K562 (cell line): ENCODE measurements around the gene C2CD2L. TPM values are rescaled to one million over a fixed set of nuclear protein-coding genes. Genes with fewer than 3 reads are reported as not detected.

ENCODE experiments used
- HDAC8 ChIP-seq: fragments of 450-650 bp; IDR thresholded peaks from 2 replicates; pipeline ENCODE4 v1.6.1; 2016; ENCODE audit warnings: mild to moderate bottlenecking, missing genetic modification characterization, moderate library complexity, missing compliant biosample characterization
- MAZ ChIP-seq, 2 experiments: fragments of 450-650 bp in 1 of 2; sonication (generic) in 1 of 2; formaldehyde crosslinking; IDR thresholded peaks in 1 of 2; conservative IDR thresholded peaks in 1 of 2; 2 replicates each; pipeline versions ENCODE4 v1.4.0 to v1.5.0; 2020; ENCODE audit warnings: mild to moderate bottlenecking in 1 of 2, missing genetic modification reagents in 1 of 2
- NFIC ChIP-seq: fragments of 450-650 bp; IDR thresholded peaks from 2 replicates; pipeline ENCODE4 v1.6.1; 2017; ENCODE audit warnings: mild to moderate bottlenecking, inconsistent platforms
- RBBP5 ChIP-seq: fragments of 200-600 bp; sonication (generic); IDR thresholded peaks from 2 replicates; pipeline ENCODE4 v1.6.1; 2012; ENCODE audit warnings: borderline replicate concordance, mild to moderate bottlenecking, low read length, control low read depth, inconsistent platforms; ENCODE audit not compliant: insufficient read depth, poor library complexity, severe bottlenecking
- ZNF785 ChIP-seq: fragments of 250-450 bp; sonication (Bioruptor Pico); IDR thresholded peaks from 2 replicates; pipeline ENCODE4 v1.4.0; 2020; ENCODE audit warnings: mild to moderate bottlenecking
- polyA plus RNA-seq, 8 experiments: library from polyadenylated mRNA; depleted of rRNA in 4 of 8; stranded (reverse) in 5 of 8; unstranded in 3 of 8; fragments of >200 nt; fragmentation: Nextera tagmentation in 2 of 8; fragmentation: Illumina TruSeq in 1 of 8; extraction: Ambion mirVana in 2 of 8; extraction: Trizol in 1 of 8; gene quantifications; 2 replicates each; pipeline versions ENCODE4 v1.2.1 to v1.2.3, GENCODE V29; 2011 to 2014; ENCODE audit warnings: inconsistent platforms in 1 of 8, missing spikeins in 1 of 8
- total RNA-seq, 7 experiments: library from RNA; depleted of rRNA in 6 of 7; stranded (reverse); fragments of >200 nt in 6 of 7; fragmentation: Illumina TruSeq in 2 of 7; extraction: Trizol in 2 of 7; gene quantifications; 2 replicates each; pipeline versions ENCODE4 v1.2.1 to v1.2.3, GENCODE V29; 2011 to 2021; ENCODE audit warnings: low replicate concordance in 1 of 7
- TF ChIP-seq, protein P1 (sequence below): conservative IDR thresholded peaks from 2 replicates; pipeline ENCODE4 v1.6.1; 2011; ENCODE audit warnings: low read depth, mild to moderate bottlenecking, low read length; ENCODE audit not compliant: control insufficient read depth
- TF ChIP-seq, protein P2 (sequence below): fragments of 450-650 bp; IDR thresholded peaks from 2 replicates; pipeline ENCODE4 v1.6.1; 2016; ENCODE audit warnings: low read depth
- TF ChIP-seq, protein P3 (sequence below): fragments of 450-650 bp; conservative IDR thresholded peaks from 2 replicates; pipeline ENCODE4 v1.6.1; 2016; ENCODE audit warnings: missing genetic modification characterization, low read depth, mild to moderate bottlenecking, missing compliant biosample characterization, moderate library complexity
- TF ChIP-seq, protein P4 (sequence below): fragments of 200-800 bp; sonication (Bioruptor generic); IDR thresholded peaks from 2 replicates; pipeline ENCODE4 v1.6.1; 2017; ENCODE audit warnings: missing genetic modification characterization, missing compliant biosample characterization

Gene C2CD2L
- total and polyA plus RNA-seq, 9 of the 15 experiments (the other 6 are each of a cell fraction or from before 2014, with no cell fraction given), result 0.66 to 41.2 (median 14.8) TPM

DNA sequence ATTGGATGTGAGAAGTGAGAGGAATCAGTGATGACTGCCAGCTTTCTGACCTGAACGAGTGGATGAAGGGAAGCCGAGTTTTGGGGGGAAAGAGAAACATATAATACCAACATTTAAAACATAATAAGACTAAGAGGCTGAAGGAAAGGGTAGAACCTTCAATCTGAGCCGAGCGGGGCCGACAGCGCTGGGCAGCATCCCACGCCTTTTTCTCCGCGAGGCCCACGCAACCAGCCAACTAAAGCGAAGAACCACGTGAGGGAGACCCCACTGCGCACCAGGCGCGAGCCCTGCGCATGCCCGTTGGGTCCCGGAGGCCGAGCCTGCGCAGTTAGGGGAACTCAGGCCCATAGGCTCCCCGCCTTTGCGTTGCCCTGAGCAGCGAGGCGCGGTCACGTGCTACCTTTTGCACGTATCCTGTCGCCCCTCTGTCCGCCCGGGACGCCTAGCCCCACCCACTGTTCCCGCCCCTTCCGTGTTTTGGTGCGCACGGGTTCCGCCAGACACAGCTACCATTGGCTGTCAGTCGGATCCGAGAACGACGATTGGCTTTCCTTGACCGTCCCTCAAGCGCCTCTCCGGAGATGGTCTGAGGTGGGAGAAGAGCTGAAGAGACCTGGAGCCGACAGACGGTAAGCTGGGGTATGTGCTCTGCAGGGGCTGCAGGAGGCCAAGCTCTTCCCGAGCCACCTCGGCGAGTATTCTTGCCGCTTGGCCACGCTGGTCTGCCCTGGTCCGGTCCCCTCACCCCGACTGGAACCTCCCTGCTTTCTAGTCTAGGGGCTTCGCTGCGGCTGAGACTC, 14.1 kb downstream of the C2CD2L start, which contains the start of gene HINFP (continued):
- TF ChIP-seq, protein P1, sequence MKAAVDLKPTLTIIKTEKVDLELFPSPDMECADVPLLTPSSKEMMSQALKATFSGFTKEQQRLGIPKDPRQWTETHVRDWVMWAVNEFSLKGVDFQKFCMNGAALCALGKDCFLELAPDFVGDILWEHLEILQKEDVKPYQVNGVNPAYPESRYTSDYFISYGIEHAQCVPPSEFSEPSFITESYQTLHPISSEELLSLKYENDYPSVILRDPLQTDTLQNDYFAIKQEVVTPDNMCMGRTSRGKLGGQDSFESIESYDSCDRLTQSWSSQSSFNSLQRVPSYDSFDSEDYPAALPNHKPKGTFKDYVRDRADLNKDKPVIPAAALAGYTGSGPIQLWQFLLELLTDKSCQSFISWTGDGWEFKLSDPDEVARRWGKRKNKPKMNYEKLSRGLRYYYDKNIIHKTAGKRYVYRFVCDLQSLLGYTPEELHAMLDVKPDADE, result 0 out of 2 replicates have a peak, but pooled peaks have one; percentile 8
- TF ChIP-seq, protein P2, sequence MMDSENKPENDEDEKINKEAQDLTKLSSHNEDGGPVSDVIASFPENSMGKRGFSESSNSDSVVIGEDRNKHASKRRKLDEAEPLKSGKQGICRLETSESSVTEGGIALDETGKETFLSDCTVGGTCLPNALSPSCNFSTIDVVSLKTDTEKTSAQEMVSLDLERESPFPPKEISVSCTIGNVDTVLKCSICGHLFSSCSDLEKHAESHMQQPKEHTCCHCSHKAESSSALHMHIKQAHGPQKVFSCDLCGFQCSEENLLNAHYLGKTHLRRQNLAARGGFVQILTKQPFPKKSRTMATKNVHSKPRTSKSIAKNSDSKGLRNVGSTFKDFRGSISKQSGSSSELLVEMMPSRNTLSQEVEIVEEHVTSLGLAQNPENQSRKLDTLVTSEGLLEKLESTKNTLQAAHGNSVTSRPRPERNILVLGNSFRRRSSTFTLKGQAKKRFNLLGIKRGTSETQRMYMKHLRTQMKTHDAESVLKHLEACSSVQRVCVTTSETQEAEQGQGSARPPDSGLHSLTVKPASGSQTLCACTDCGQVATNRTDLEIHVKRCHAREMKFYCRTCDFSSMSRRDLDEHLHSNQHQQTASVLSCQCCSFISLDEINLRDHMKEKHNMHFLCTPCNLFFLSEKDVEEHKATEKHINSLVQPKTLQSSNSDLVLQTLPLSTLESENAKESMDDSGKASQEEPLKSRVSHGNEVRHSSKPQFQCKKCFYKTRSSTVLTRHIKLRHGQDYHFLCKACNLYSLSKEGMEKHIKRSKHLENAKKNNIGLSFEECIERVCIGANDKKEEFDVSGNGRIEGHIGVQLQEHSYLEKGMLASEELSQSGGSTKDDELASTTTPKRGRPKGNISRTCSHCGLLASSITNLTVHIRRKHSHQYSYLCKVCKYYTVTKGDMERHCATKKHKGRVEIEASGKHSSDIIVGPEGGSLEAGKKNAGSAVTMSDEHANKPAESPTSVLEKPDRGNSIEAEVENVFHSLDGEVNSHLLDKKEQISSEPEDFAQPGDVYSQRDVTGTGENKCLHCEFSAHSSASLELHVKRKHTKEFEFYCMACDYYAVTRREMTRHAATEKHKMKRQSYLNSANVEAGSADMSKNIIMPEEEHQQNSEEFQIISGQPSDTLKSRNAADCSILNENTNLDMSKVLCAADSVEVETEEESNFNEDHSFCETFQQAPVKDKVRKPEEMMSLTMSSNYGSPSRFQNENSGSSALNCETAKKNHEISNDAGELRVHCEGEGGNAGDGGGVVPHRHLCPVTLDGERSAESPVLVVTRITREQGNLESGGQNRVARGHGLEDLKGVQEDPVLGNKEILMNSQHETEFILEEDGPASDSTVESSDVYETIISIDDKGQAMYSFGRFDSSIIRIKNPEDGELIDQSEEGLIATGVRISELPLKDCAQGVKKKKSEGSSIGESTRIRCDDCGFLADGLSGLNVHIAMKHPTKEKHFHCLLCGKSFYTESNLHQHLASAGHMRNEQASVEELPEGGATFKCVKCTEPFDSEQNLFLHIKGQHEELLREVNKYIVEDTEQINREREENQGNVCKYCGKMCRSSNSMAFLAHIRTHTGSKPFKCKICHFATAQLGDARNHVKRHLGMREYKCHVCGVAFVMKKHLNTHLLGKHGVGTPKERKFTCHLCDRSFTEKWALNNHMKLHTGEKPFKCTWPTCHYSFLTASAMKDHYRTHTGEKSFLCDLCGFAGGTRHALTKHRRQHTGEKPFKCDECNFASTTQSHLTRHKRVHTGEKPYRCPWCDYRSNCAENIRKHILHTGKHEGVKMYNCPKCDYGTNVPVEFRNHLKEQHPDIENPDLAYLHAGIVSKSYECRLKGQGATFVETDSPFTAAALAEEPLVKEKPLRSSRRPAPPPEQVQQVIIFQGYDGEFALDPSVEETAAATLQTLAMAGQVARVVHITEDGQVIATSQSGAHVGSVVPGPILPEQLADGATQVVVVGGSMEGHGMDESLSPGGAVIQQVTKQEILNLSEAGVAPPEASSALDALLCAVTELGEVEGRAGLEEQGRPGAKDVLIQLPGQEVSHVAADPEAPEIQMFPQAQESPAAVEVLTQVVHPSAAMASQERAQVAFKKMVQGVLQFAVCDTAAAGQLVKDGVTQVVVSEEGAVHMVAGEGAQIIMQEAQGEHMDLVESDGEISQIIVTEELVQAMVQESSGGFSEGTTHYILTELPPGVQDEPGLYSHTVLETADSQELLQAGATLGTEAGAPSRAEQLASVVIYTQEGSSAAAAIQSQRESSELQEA, result peak; percentile 29; the same call in 1 of the 2 replicates
- TF ChIP-seq, protein P3, sequence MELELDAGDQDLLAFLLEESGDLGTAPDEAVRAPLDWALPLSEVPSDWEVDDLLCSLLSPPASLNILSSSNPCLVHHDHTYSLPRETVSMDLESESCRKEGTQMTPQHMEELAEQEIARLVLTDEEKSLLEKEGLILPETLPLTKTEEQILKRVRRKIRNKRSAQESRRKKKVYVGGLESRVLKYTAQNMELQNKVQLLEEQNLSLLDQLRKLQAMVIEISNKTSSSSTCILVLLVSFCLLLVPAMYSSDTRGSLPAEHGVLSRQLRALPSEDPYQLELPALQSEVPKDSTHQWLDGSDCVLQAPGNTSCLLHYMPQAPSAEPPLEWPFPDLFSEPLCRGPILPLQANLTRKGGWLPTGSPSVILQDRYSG (tag), result no peak
- TF ChIP-seq HDAC8 (tag) (peak; percentile 22; the same call in 1 of the 2 replicates), NFIC (0 out of 2 replicates have a peak, but pooled peaks have one; percentile 13), ZNF785 (CRISPR knock-in tag) (no peak), RBBP5 (peak; percentile 72), MAZ (CRISPR knock-in tag; conservative IDR thresholded peaks at IDR 0.05 in 1 of 2, IDR thresholded peaks at IDR 0.05 in 1 of 2) (peak; percentile 74 to 81; a peak in 3 of 4 replicates)
- TF ChIP-seq, protein P4, sequence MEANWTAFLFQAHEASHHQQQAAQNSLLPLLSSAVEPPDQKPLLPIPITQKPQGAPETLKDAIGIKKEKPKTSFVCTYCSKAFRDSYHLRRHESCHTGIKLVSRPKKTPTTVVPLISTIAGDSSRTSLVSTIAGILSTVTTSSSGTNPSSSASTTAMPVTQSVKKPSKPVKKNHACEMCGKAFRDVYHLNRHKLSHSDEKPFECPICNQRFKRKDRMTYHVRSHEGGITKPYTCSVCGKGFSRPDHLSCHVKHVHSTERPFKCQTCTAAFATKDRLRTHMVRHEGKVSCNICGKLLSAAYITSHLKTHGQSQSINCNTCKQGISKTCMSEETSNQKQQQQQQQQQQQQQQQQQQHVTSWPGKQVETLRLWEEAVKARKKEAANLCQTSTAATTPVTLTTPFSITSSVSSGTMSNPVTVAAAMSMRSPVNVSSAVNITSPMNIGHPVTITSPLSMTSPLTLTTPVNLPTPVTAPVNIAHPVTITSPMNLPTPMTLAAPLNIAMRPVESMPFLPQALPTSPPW (CRISPR knock-in tag), result peak; percentile 82
